Dermis microvascular lymphatic vessel endothelial cell (primary cell): ENCODE measurements around the gene ATF5. TPM values are rescaled to one million over a fixed set of nuclear protein-coding genes. Genes with fewer than 3 reads are reported as not detected.

Experiments used
- DNase-seq, 2 donors: peaks; one replicate each; pipeline versions ENCODE4 v3.0.0 to v3.0.0-alpha.2; 2010; ENCODE audit warnings: low read depth in 2 of 2
- total RNA-seq: library from RNA; depleted of rRNA; stranded (reverse); fragments of >200 nt; gene quantifications from 2 replicates; pipeline ENCODE4 v1.2.1, GENCODE V29; 2014

Gene ATF5
- total RNA-seq, 1 donor from 2014 or later, result 3.3 TPM

- no peak for DNase-seq
These were observed 34.9 kb upstream of the ATF5 start for GRCh38 chr19:49894011-49894664.

- DNase-seq, result no peak
These were observed 34.0 kb upstream of the ATF5 start for GRCh38 chr19:49894879-49895565.

- DNase-seq, result no peak
These were observed 33.3 kb upstream of the ATF5 start for GRCh38 chr19:49895566-49896297.

- DNase-seq, result peak in 1 of 2 donors; percentile 78
These were observed 32.0 kb upstream of the ATF5 start, which contains the start of gene IL4I1 for GRCh38 chr19:49896863-49897621. Gene IL4I1 (minus strand): TSS chr19:49896887. CDS start chr19:49896160, 727 bp downstream.

- no peak for DNase-seq
These were observed 24.9 kb upstream of the ATF5 start for GRCh38 chr19:49904136-49904535.

GRCh38 chr19:49906879-49907564, 22.0 kb upstream of the ATF5 start:
- DNase-seq, result no peak

GRCh38 chr19:49907745-49908446, 21.1 kb upstream of the ATF5 start:
- DNase-seq, result no peak

GRCh38 chr19:49908480-49909420, 20.3 kb upstream of the ATF5 start:
- no peak for DNase-seq

GRCh38 chr19:49910179-49910578, 18.8 kb upstream of the ATF5 start:
- DNase-seq, result no peak

GRCh38 chr19:49911381-49912145, 17.4 kb upstream of the ATF5 start:
- peak in 1 of 2 donors; percentile 31 for DNase-seq

GRCh38 chr19:49912965-49913685, 15.9 kb upstream of the ATF5 start:
- no peak for DNase-seq

- DNase-seq, result no peak
These were observed 15.3 kb upstream of the ATF5 start for GRCh38 chr19:49913720-49914119.

- DNase-seq, result no peak
These were observed 13.7 kb upstream of the ATF5 start for GRCh38 chr19:49915271-49915670.

- no peak for DNase-seq
These were observed 11.9 kb upstream of the ATF5 start for GRCh38 chr19:49916839-49917733.

- no peak for DNase-seq
These were observed 10.9 kb upstream of the ATF5 start for GRCh38 chr19:49918089-49918488.

GRCh38 chr19:49920624-49921363, 8.2 kb upstream of the ATF5 start:
- DNase-seq, result no peak
